Hepatocyte (in vitro differentiated cells): ENCODE measurements around the gene SMIM28. TPM values are rescaled to one million over a fixed set of nuclear protein-coding genes. Genes with fewer than 3 reads are reported as not detected.

Experiments
- DNase-seq: peaks from one replicate; pipeline ENCODE4 v3.0.0-alpha.2; 2016; ENCODE audit warnings: low spot score
- H2AFZ ChIP-seq: fragments of 200-600 bp; sonication (generic); 2 replicates; pipeline ENCODE4 v1.6.0; 2016; ENCODE audit warnings: antibody characterized with exemption, mild to moderate bottlenecking
- H3K27ac ChIP-seq: fragments of 200-600 bp; sonication (generic); 2 replicates; pipeline ENCODE4 v1.5.1; 2016; ENCODE audit warnings: mild to moderate bottlenecking
- H3K27me3 ChIP-seq: fragments of 200-600 bp; sonication (generic); 2 replicates; pipeline ENCODE4 v1.6.1; 2016
- H3K36me3 ChIP-seq: fragments of 200-600 bp; sonication (generic); replicated peaks from 2 replicates; pipeline ENCODE4 v1.5.1; 2016; ENCODE audit warnings: low read depth; ENCODE audit not compliant: insufficient read depth
- H3K4me1 ChIP-seq: fragments of 200-600 bp; sonication (generic); 2 replicates; pipeline ENCODE4 v1.5.1; 2016; ENCODE audit warnings: mild to moderate bottlenecking, moderate library complexity; ENCODE audit not compliant: insufficient read depth
- H3K4me2 ChIP-seq: fragments of 200-600 bp; sonication (generic); 2 replicates; pipeline ENCODE4 v1.6.0; 2016
- H3K4me3 ChIP-seq: fragments of 200-600 bp; sonication (generic); 2 replicates; pipeline ENCODE4 v1.5.1; 2016; ENCODE audit warnings: mild to moderate bottlenecking
- H3K79me2 ChIP-seq: fragments of 200-600 bp; sonication (generic); 2 replicates; pipeline ENCODE4 v1.6.0; 2017; ENCODE audit warnings: mild to moderate bottlenecking
- H3K9me2 ChIP-seq: fragments of 200-600 bp; sonication (generic); replicated peaks from 2 replicates; pipeline ENCODE4 v1.6.0; 2017; ENCODE audit warnings: mild to moderate bottlenecking; ENCODE audit not compliant: insufficient read depth
- H3K9me3 ChIP-seq: fragments of 200-600 bp; sonication (generic); 2 replicates; pipeline ENCODE4 v1.5.1; 2016; ENCODE audit warnings: low read depth, mild to moderate bottlenecking
- H4K20me1 ChIP-seq: fragments of 200-600 bp; sonication (generic); 2 replicates; pipeline ENCODE4 v1.6.0; 2016; ENCODE audit warnings: mild to moderate bottlenecking; ENCODE audit not compliant: insufficient read depth, poor library complexity, severe bottlenecking
- EZH2 ChIP-seq: fragments of 200-600 bp; sonication (generic); IDR thresholded peaks from 2 replicates; pipeline ENCODE4 v1.6.1; 2016; ENCODE audit warnings: antibody characterized with exemption, mild to moderate bottlenecking, borderline replicate concordance
- EZH2phosphoT487 ChIP-seq: fragments of 200-600 bp; sonication (generic); IDR thresholded peaks from one replicate; pipeline ENCODE4 v1.6.1; 2018; ENCODE audit warnings: antibody characterized with exemption, mild to moderate bottlenecking, low read depth, moderate library complexity; ENCODE audit not compliant: unreplicated experiment, severe bottlenecking
- WGBS: methylation state at CpG from one replicate; pipeline ENCODE4 v1.1.6; 2016; ENCODE audit warnings: low lambda C conversion rate; ENCODE audit errors: missing lambda C conversion rate; 5-methylcytosine and 5-hydroxymethylcytosine counted together
- polyA plus RNA-seq: library from polyadenylated mRNA; unstranded; fragments of >200 nt; fragmentation: Nextera tagmentation; extraction: Ambion mirVana; gene quantifications from 2 replicates; pipeline ENCODE4 v1.2.1, GENCODE V29; 2016
- total RNA-seq: library from RNA; depleted of rRNA; stranded (reverse); fragments of >200 nt; gene quantifications from 2 replicates; pipeline ENCODE4 v1.2.3, GENCODE V29; 2014
- TF ChIP-seq, protein P1 (sequence below): fragments of 200-600 bp; sonication (generic); IDR thresholded peaks from 2 replicates; pipeline ENCODE4 v1.5.1; 2016; ENCODE audit warnings: antibody characterized with exemption, mild to moderate bottlenecking; ENCODE audit not compliant: poor library complexity

The SMIM28 gene
- not detected in 2 replicates for total RNA-seq
- polyA plus RNA-seq: not detected in 2 replicates

DNA sequence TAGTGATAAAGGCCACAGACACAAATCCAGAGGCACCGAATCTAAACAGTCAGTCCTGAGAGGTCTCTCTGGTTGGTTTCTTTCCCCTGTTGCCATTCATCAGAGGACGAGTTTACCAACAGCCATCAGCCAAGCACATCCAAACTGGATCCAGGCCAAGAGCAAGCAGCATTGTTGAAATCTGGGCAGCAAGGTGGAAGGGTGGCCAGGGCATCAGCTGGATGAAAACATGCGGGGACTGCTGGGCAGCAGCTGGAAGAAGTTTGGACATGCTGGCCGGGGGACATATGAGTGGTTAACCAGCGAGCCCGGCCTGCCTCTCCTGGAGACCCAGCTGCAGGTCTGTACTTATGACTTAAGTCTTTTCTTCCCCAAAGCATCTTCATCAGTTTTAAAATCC lies at the start of gene SMIM28:
Gene SMIM28, plus strand, starts transcription at position 62 of the 400 bp plus-strand sequence. Its CDS starts 168 bp downstream, at position 230.
- no peak for DNase-seq
- Histone ChIP-seq H3K27ac (no peak within 1 kb of the TSS), H2AFZ (no peak within 1 kb of the TSS), H3K36me3 (no peaks in the 10 kb centered on the region), H3K4me3 (no peak within 1 kb of the TSS), H3K4me2 (no peak within 1 kb of the TSS), H3K4me1 (no peaks in the 10 kb centered on the region), H4K20me1 (no peaks in the 10 kb centered on the region), H3K79me2 (no peaks in the 10 kb centered on the region), H3K9me3 (no peaks in the 10 kb centered on the region), H3K27me3 (no peaks in the 10 kb centered on the region), H3K9me2 (no peaks in the 10 kb centered on the region)
- WGBS: 89% methylated on average over 6 of the region's 6 CpGs
- TF ChIP-seq, protein P1, sequence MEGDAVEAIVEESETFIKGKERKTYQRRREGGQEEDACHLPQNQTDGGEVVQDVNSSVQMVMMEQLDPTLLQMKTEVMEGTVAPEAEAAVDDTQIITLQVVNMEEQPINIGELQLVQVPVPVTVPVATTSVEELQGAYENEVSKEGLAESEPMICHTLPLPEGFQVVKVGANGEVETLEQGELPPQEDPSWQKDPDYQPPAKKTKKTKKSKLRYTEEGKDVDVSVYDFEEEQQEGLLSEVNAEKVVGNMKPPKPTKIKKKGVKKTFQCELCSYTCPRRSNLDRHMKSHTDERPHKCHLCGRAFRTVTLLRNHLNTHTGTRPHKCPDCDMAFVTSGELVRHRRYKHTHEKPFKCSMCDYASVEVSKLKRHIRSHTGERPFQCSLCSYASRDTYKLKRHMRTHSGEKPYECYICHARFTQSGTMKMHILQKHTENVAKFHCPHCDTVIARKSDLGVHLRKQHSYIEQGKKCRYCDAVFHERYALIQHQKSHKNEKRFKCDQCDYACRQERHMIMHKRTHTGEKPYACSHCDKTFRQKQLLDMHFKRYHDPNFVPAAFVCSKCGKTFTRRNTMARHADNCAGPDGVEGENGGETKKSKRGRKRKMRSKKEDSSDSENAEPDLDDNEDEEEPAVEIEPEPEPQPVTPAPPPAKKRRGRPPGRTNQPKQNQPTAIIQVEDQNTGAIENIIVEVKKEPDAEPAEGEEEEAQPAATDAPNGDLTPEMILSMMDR: no peak
- TF ChIP-seq EZH2phosphoT487 (no peak), EZH2 (no peak)

DNA sequence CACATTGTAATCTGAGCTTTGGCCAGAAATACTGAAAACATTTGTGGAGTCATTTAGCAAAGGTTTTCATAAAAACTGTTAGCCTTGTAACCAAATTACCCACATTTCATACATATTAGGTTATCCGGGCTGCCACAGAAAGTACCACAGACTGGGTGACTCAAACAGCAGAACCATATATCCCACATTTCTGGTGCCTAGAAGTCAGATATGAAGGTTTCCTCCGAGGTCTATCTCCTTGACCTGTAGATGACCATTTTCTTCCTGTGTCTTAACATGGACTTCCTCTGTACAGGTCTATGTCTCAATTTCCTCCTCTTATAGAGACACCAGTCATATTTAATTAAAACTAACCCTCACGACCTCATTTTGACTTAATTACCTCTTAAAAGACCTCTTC lies 49.5 kb upstream of the SMIM28 start:
- 89% methylated on average over 3 of the region's 3 CpGs for WGBS
- TF ChIP-seq EZH2: no peak
- TF ChIP-seq EZH2phosphoT487: no peak
- TF ChIP-seq, protein P1: no peak
- Histone ChIP-seq H3K4me3 (no peak overlapping the region), H2AFZ (no peak overlapping the region), H3K4me2 (no peak overlapping the region), H3K27ac (no peak overlapping the region), H3K79me2 (no peaks in the 10 kb centered on the region), H3K9me3 (no peaks in the 10 kb centered on the region), H3K4me1 (no peaks in the 10 kb centered on the region), H3K36me3 (no peaks in the 10 kb centered on the region), H4K20me1 (no peaks in the 10 kb centered on the region), H3K27me3 (no peaks in the 10 kb centered on the region), H3K9me2 (no peaks in the 10 kb centered on the region)
- no peak for DNase-seq

DNA sequence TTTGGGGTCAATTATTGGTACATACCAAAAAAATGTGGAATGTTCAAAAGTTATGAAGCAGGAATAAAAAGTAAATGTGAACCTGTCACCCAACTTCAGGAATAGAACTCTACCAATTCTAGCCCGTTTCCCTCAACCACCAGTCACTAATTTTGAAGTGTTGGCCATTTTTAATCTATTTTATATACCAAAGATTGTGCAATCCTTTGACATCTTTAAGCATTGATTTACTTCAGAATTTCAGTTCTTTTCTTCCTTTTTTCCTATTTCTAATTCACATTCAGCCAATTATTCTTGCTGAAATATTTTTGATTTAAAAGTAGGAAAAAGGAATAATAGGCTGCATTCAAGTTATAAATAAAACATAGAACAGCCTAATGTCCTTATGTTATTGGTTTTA lies 46.9 kb upstream of the SMIM28 start:
- Histone ChIP-seq H2AFZ (no peak overlapping the region), H3K36me3 (no peaks in the 10 kb centered on the region), H3K4me1 (no peaks in the 10 kb centered on the region), H3K4me2 (no peak overlapping the region), H3K27me3 (no peaks in the 10 kb centered on the region), H3K4me3 (no peak overlapping the region), H3K9me2 (no peaks in the 10 kb centered on the region), H4K20me1 (no peaks in the 10 kb centered on the region), H3K79me2 (no peaks in the 10 kb centered on the region), H3K27ac (no peak overlapping the region), H3K9me3 (no peaks in the 10 kb centered on the region)
- 91% methylated on average over 1 of the region's 1 CpG for WGBS
- TF ChIP-seq EZH2 (no peak), EZH2phosphoT487 (no peak)
- TF ChIP-seq, protein P1: no peak
- DNase-seq: no peak

DNA sequence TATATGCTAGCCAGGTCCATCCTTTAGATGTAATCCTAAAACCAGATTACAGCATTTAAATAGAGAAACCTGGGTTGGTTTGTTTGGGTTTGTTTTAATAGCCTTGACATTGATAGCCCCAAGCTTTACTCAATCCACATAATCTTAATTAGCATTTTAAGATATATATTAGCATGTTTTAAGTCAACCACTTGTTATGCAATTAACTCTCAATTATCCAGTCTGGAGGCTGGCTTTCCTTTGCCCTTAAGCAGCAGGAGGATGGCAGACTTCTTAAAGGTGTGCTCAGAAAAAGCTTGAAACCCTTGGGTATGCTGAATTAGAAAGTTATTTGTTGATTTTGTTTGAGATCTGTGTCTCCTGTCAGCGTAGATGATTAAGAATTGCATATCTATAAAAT lies 46.3 kb upstream of the SMIM28 start:
- 48% methylated on average over 1 of the region's 1 CpG for WGBS
- Histone ChIP-seq H3K27me3 (no peaks in the 10 kb centered on the region), H3K4me1 (no peaks in the 10 kb centered on the region), H3K4me2 (no peak overlapping the region), H3K79me2 (no peaks in the 10 kb centered on the region), H3K9me2 (no peaks in the 10 kb centered on the region), H3K36me3 (no peaks in the 10 kb centered on the region), H4K20me1 (no peaks in the 10 kb centered on the region), H3K9me3 (no peaks in the 10 kb centered on the region), H2AFZ (no peak overlapping the region), H3K4me3 (no peak overlapping the region), H3K27ac (no peak overlapping the region)
- TF ChIP-seq, protein P1: no peak
- TF ChIP-seq EZH2: no peak
- no peak for TF ChIP-seq EZH2phosphoT487
- no peak for DNase-seq
